Measurements from ENCODE around the gene PCNX2.

GRCh38 chr1:233144434-233144833 lies 151.1 kb downstream of the PCNX2 start:
- no peak for TF ChIP-seq JUNB (IDR thresholded peaks at IDR 0.05)
- TF ChIP-seq CHD2 (IDR thresholded peaks at IDR 0.05; ENCODE audit: borderline replicate concordance, low read depth, low read length), result no peak
- no peak for TF ChIP-seq ASH2L (IDR thresholded peaks at IDR 0.05; ENCODE audit: borderline replicate concordance, low read depth)
- no peak for TF ChIP-seq CTCF (IDR thresholded peaks at IDR 0.05 in 2 of 3, conservative IDR thresholded peaks at IDR 0.05 in 1 of 3; ENCODE audit: control insufficient read depth in 2 of 3, extremely low read depth in 1 of 3, insufficient read depth in 1 of 3, low read depth in 3 of 3, low read length in 3 of 3)
- no peak for TF ChIP-seq BMI1 (IDR thresholded peaks at IDR 0.05; ENCODE audit: borderline replicate concordance)
- no peak for TF ChIP-seq POLR2AphosphoS5 (IDR thresholded peaks at IDR 0.05; ENCODE audit: low read length)
- no peak for TF ChIP-seq SRF (IDR thresholded peaks at IDR 0.05; ENCODE audit: low read depth in 2 of 2, low read length in 2 of 2)
- TF ChIP-seq ZNF687 (IDR thresholded peaks at IDR 0.05), result no peak
- TF ChIP-seq ATF7 (IDR thresholded peaks at IDR 0.05; ENCODE audit: low read depth), result no peak

Measured in GM12878 (cell line).